DND-41 (cell line): ENCODE results near the gene ZNF827.

Source experiments
- ATAC-seq: fragments of 200-7000 bp; cut with Tn5 transposase; 3 replicates; pipeline ENCODE4 v1.9.1; 2021; ENCODE audit warnings: low read depth; ENCODE audit not compliant: insufficient read depth
- DNase-seq: peaks from one replicate; pipeline ENCODE4 v3.0.0-alpha.2; 2020
- H2AFZ ChIP-seq: 2 replicates; pipeline ENCODE4 v1.6.0; 2012; ENCODE audit warnings: low read depth, low read length
- H3K27ac ChIP-seq: 2 replicates; pipeline ENCODE4 v1.5.1; 2012; ENCODE audit warnings: low read length, inconsistent platforms
- H3K27me3 ChIP-seq: fragments of 200-600 bp; sonication (generic); 2 replicates; pipeline ENCODE4 v1.6.0; 2012; ENCODE audit warnings: low read length, mild to moderate bottlenecking, inconsistent platforms; ENCODE audit not compliant: insufficient read depth, poor library complexity
- H3K36me3 ChIP-seq: 2 replicates; pipeline ENCODE4 v1.5.1; 2012; ENCODE audit warnings: low read length, inconsistent platforms; ENCODE audit not compliant: insufficient read depth
- H3K4me1 ChIP-seq: 2 replicates; pipeline ENCODE4 v1.5.1; 2012; ENCODE audit warnings: mild to moderate bottlenecking, low read length; ENCODE audit not compliant: insufficient read depth
- H3K4me2 ChIP-seq: 2 replicates; pipeline ENCODE4 v1.6.0; 2012; ENCODE audit warnings: mild to moderate bottlenecking, moderate library complexity, low read length, inconsistent platforms; ENCODE audit not compliant: insufficient read depth
- H3K4me3 ChIP-seq, 2 experiments: fragments of 200-600 bp in 1 of 2; shearing (Covaris generic) in 1 of 2; 2 replicates each; pipeline ENCODE4 v1.5.1; 2012 to 2016; ENCODE audit warnings: inconsistent platforms in 2 of 2, low read length in 2 of 2, mild to moderate bottlenecking in 2 of 2, low read depth in 1 of 2, moderate library complexity in 1 of 2
- H3K79me2 ChIP-seq: 2 replicates; pipeline ENCODE4 v1.6.0; 2012; ENCODE audit warnings: low read length, inconsistent platforms; ENCODE audit not compliant: insufficient read depth
- H3K9ac ChIP-seq: 2 replicates; pipeline ENCODE4 v1.6.0; 2012; ENCODE audit warnings: low read depth, mild to moderate bottlenecking, inconsistent platforms, low read length, moderate library complexity
- H3K9me3 ChIP-seq: 2 replicates; pipeline ENCODE4 v1.5.1; 2012; ENCODE audit warnings: low read length, moderate library complexity, mild to moderate bottlenecking, inconsistent platforms; ENCODE audit not compliant: insufficient read depth, severe bottlenecking
- H4K20me1 ChIP-seq: 2 replicates; pipeline ENCODE4 v1.6.0; 2012; ENCODE audit warnings: low read length; ENCODE audit not compliant: insufficient read depth
- CTCF ChIP-seq: IDR thresholded peaks from 2 replicates; pipeline ENCODE4 v1.5.1; 2012; ENCODE audit warnings: borderline replicate concordance, low read length, moderate library complexity, mild to moderate bottlenecking; ENCODE audit not compliant: poor library complexity, severe bottlenecking; ENCODE audit errors: extremely low read depth
- EZH2 ChIP-seq: IDR thresholded peaks from 3 replicates; pipeline ENCODE4 v1.6.1; 2012; ENCODE audit warnings: borderline replicate concordance, low read depth, mild to moderate bottlenecking, moderate library complexity, low read length, inconsistent platforms; ENCODE audit not compliant: severe bottlenecking

The ZNF827 gene

GRCh38 chr4:145808848-145809512 lies 129.6 kb downstream of the ZNF827 start:
- no peaks in the 10 kb centered on the region for H3K4me1 ChIP-seq
- H3K9ac ChIP-seq = no peak overlapping the region
- ATAC-seq (no peak), DNase-seq (no peak)
- peaks cover 7% of the 10 kb centered on the region for H3K9me3 ChIP-seq
- no peak for TF ChIP-seq EZH2
- no peaks in the 10 kb centered on the region for H3K27me3 ChIP-seq
- no peak overlapping the region for H3K4me2 ChIP-seq
- no peak overlapping the region for H2AFZ ChIP-seq
- no peaks in the 10 kb centered on the region for H3K79me2 ChIP-seq
- no peaks in the 10 kb centered on the region for H4K20me1 ChIP-seq
- H3K36me3 ChIP-seq = no peaks in the 10 kb centered on the region
- H3K27ac ChIP-seq = no peak overlapping the region
- H3K4me3 ChIP-seq = no peak overlapping the region

- no peak overlapping the region for H3K4me2 ChIP-seq
- H3K27ac ChIP-seq = no peak overlapping the region
These were observed 130.5 kb downstream of the ZNF827 start for GRCh38 chr4:145808021-145808650.

GRCh38 chr4:145805490-145805889 lies 133.1 kb downstream of the ZNF827 start:
- no peak overlapping the region for H3K4me2 ChIP-seq
- H3K36me3 ChIP-seq = no peaks in the 10 kb centered on the region
- no peaks in the 10 kb centered on the region for H3K4me1 ChIP-seq
- H3K27me3 ChIP-seq = no peaks in the 10 kb centered on the region
- H3K9me3 ChIP-seq = peaks cover 7% of the 10 kb centered on the region
- DNase-seq (no peak), ATAC-seq (no peak)
- TF ChIP-seq CTCF (no peak), EZH2 (no peak)
- no peaks in the 10 kb centered on the region for H3K79me2 ChIP-seq
- no peak overlapping the region for H3K4me3 ChIP-seq
- H3K27ac ChIP-seq = no peak overlapping the region
- no peak overlapping the region for H2AFZ ChIP-seq
- no peak overlapping the region for H3K9ac ChIP-seq
- no peaks in the 10 kb centered on the region for H4K20me1 ChIP-seq

More at GRCh38 chr4:145808021-145808650, 130.5 kb downstream of the ZNF827 start:
- no peaks in the 10 kb centered on the region for H3K36me3 ChIP-seq
- no peak overlapping the region for H3K9ac ChIP-seq
- no peak overlapping the region for H3K4me3 ChIP-seq
- no peaks in the 10 kb centered on the region for H3K4me1 ChIP-seq
- no peaks in the 10 kb centered on the region for H3K27me3 ChIP-seq
- peaks cover 7% of the 10 kb centered on the region for H3K9me3 ChIP-seq
- TF ChIP-seq EZH2 (no peak), CTCF (no peak)
- ATAC-seq (no peak), DNase-seq (no peak)
- H4K20me1 ChIP-seq = no peaks in the 10 kb centered on the region
- no peak overlapping the region for H2AFZ ChIP-seq
- no peaks in the 10 kb centered on the region for H3K79me2 ChIP-seq

- H3K9me3 ChIP-seq = no peaks in the 10 kb centered on the region
- no peaks in the 10 kb centered on the region for H3K79me2 ChIP-seq
- ATAC-seq = no peak
- no peaks in the 10 kb centered on the region for H4K20me1 ChIP-seq
- H2AFZ ChIP-seq = no peak overlapping the region
- H3K4me3 ChIP-seq = no peak overlapping the region
- DNase-seq = no peak
- H3K4me1 ChIP-seq = no peaks in the 10 kb centered on the region
- H3K4me2 ChIP-seq = no peak overlapping the region
- TF ChIP-seq EZH2 (no peak), CTCF (no peak)
- no peak overlapping the region for H3K27ac ChIP-seq
- no peak overlapping the region for H3K9ac ChIP-seq
- no peaks in the 10 kb centered on the region for H3K36me3 ChIP-seq
- H3K27me3 ChIP-seq = no peaks in the 10 kb centered on the region
These were observed 134.5 kb downstream of the ZNF827 start for GRCh38 chr4:145804116-145804515.
